Astrocyte (in vitro differentiated cells and primary cell): ENCODE data around the gene LRRC45.

Experiments
- CTCF ChIP-seq: IDR thresholded peaks from 2 replicates; pipeline ENCODE4 v1.5.1; 2011; ENCODE audit warnings: low read depth, mild to moderate bottlenecking, inconsistent platforms, low read length, moderate library complexity; ENCODE audit not compliant: insufficient read depth
- EZH2 ChIP-seq: IDR thresholded peaks from 2 replicates; pipeline ENCODE4 v1.6.1; 2012; ENCODE audit warnings: mild to moderate bottlenecking, low read length, inconsistent platforms; ENCODE audit not compliant: insufficient read depth

GRCh38 chr17:82022310-82022980 is 660 bp upstream of the LRRC45 start, which contains the start of gene CENPX:
- TF ChIP-seq CTCF (no peak), EZH2 (no peak)
